ENCODE measurements around the gene CFAP73. TPM values are rescaled to one million over a fixed set of nuclear protein-coding genes. Genes with fewer than 3 reads are reported as not detected.
A peak's percentile ranks its signal among the peaks of the same experiment; 100 is the strongest.

CFAP73 gene
- not detected in 2 replicates for total RNA-seq

GRCh38 chr12:113149361-113150150 is at the start of gene CFAP73:
CFAP73 (plus strand) TSS chr12:113149724; CDS start chr12:113149858, 134 bp downstream.
- no peak for TF ChIP-seq CTCF (IDR thresholded peaks at IDR 0.05; ENCODE audit: extremely low read depth, low read depth, low read length)
- peaks cover 6% of the 10 kb centered on the region for H3K4me1 ChIP-seq (ENCODE audit: insufficient read depth, low read length)
- H4K20me1 ChIP-seq (ENCODE audit: insufficient read depth, low read length): no peaks in the 10 kb centered on the region
- H3K9me3 ChIP-seq (ENCODE audit: low read depth, low read length): no peaks in the 10 kb centered on the region
- H3K27me3 ChIP-seq (ENCODE audit: insufficient read depth, low read length): peaks cover 36% of the 10 kb centered on the region
- H3K27ac ChIP-seq (ENCODE audit: low read depth, low read length): no peak within 1 kb of the TSS
- peak within 1 kb of the TSS; percentile 26 for H3K4me3 ChIP-seq (ENCODE audit: insufficient read depth, low read length)
- no peaks in the 10 kb centered on the region for H3K36me3 ChIP-seq (ENCODE audit: insufficient read depth, low read length)
- H3K79me2 ChIP-seq (ENCODE audit: insufficient read depth, low read length): no peaks in the 10 kb centered on the region
- peak within 1 kb of the TSS; percentile 58 for H3K4me2 ChIP-seq (ENCODE audit: insufficient read depth, low read length)
- H2AFZ ChIP-seq (ENCODE audit: low read length): no peak within 1 kb of the TSS
- DNase-seq (ENCODE audit: insufficient read length, low spot score, missing footprints): peak; percentile 96

- peak; percentile 47 for DNase-seq (ENCODE audit: insufficient read length, low spot score, missing footprints)
- H3K36me3 ChIP-seq (ENCODE audit: insufficient read depth, low read length): no peaks in the 10 kb centered on the region
- H3K4me1 ChIP-seq (ENCODE audit: insufficient read depth, low read length): no peaks in the 10 kb centered on the region
- H2AFZ ChIP-seq (ENCODE audit: low read length): no peak overlapping the region
- H3K4me2 ChIP-seq (ENCODE audit: insufficient read depth, low read length): no peak overlapping the region
- H3K27ac ChIP-seq (ENCODE audit: low read depth, low read length): no peak overlapping the region
- H3K79me2 ChIP-seq (ENCODE audit: insufficient read depth, low read length): no peaks in the 10 kb centered on the region
- no peak for TF ChIP-seq CTCF (IDR thresholded peaks at IDR 0.05; ENCODE audit: extremely low read depth, low read depth, low read length)
- H4K20me1 ChIP-seq (ENCODE audit: insufficient read depth, low read length): no peaks in the 10 kb centered on the region
- H3K4me3 ChIP-seq (ENCODE audit: insufficient read depth, low read length): no peak overlapping the region
- H3K27me3 ChIP-seq (ENCODE audit: insufficient read depth, low read length): no peaks in the 10 kb centered on the region
- H3K9me3 ChIP-seq (ENCODE audit: low read depth, low read length): no peaks in the 10 kb centered on the region
These were observed 49.8 kb upstream of the CFAP73 start for GRCh38 chr12:113099764-113100163.

GRCh38 chr12:113101751-113102150 is 47.8 kb upstream of the CFAP73 start:
- H3K4me2 ChIP-seq (ENCODE audit: insufficient read depth, low read length): no peak overlapping the region
- H3K36me3 ChIP-seq (ENCODE audit: insufficient read depth, low read length): no peaks in the 10 kb centered on the region
- DNase-seq (ENCODE audit: insufficient read length, low spot score, missing footprints): peak; percentile 65
- no peaks in the 10 kb centered on the region for H3K27me3 ChIP-seq (ENCODE audit: insufficient read depth, low read length)
- no peaks in the 10 kb centered on the region for H3K79me2 ChIP-seq (ENCODE audit: insufficient read depth, low read length)
- no peaks in the 10 kb centered on the region for H3K9me3 ChIP-seq (ENCODE audit: low read depth, low read length)
- no peak overlapping the region for H3K27ac ChIP-seq (ENCODE audit: low read depth, low read length)
- H3K4me1 ChIP-seq (ENCODE audit: insufficient read depth, low read length): no peaks in the 10 kb centered on the region
- no peaks in the 10 kb centered on the region for H4K20me1 ChIP-seq (ENCODE audit: insufficient read depth, low read length)
- H3K4me3 ChIP-seq (ENCODE audit: insufficient read depth, low read length): no peak overlapping the region
- H2AFZ ChIP-seq (ENCODE audit: low read length): no peak overlapping the region
- no peak for TF ChIP-seq CTCF (IDR thresholded peaks at IDR 0.05; ENCODE audit: extremely low read depth, low read depth, low read length)

- no peak overlapping the region for H3K4me3 ChIP-seq (ENCODE audit: insufficient read depth, low read length)
- H3K27ac ChIP-seq (ENCODE audit: low read depth, low read length): no peak overlapping the region
- H3K27me3 ChIP-seq (ENCODE audit: insufficient read depth, low read length): no peaks in the 10 kb centered on the region
- H4K20me1 ChIP-seq (ENCODE audit: insufficient read depth, low read length): no peaks in the 10 kb centered on the region
- no peak for TF ChIP-seq CTCF (IDR thresholded peaks at IDR 0.05; ENCODE audit: extremely low read depth, low read depth, low read length)
- no peaks in the 10 kb centered on the region for H3K36me3 ChIP-seq (ENCODE audit: insufficient read depth, low read length)
- H3K79me2 ChIP-seq (ENCODE audit: insufficient read depth, low read length): no peaks in the 10 kb centered on the region
- no peaks in the 10 kb centered on the region for H3K4me1 ChIP-seq (ENCODE audit: insufficient read depth, low read length)
- H2AFZ ChIP-seq (ENCODE audit: low read length): no peak overlapping the region
- H3K4me2 ChIP-seq (ENCODE audit: insufficient read depth, low read length): no peak overlapping the region
- peak; percentile 32 for DNase-seq (ENCODE audit: insufficient read length, low spot score, missing footprints)
- no peaks in the 10 kb centered on the region for H3K9me3 ChIP-seq (ENCODE audit: low read depth, low read length)
These were observed 46.7 kb upstream of the CFAP73 start for GRCh38 chr12:113102811-113103210.
